GM18508 (cell line): ENCODE data around the gene TRABD2B.

ENCODE experiments used
- ATAC-seq: cut with Tn5 transposase; IDR thresholded peaks from one replicate; pipeline ENCODE4 v1.9.1; 2021; ENCODE audit warnings: moderate number of reproducible peaks; ENCODE audit not compliant: insufficient read depth, unreplicated experiment

Gene TRABD2B

GRCh38 chr1:47722101-47722500 lies 275.1 kb downstream of the TRABD2B start:
- ATAC-seq: no peak

- no peak for ATAC-seq
Observed at GRCh38 chr1:47720111-47720510, 277.1 kb downstream of the TRABD2B start.

DNA sequence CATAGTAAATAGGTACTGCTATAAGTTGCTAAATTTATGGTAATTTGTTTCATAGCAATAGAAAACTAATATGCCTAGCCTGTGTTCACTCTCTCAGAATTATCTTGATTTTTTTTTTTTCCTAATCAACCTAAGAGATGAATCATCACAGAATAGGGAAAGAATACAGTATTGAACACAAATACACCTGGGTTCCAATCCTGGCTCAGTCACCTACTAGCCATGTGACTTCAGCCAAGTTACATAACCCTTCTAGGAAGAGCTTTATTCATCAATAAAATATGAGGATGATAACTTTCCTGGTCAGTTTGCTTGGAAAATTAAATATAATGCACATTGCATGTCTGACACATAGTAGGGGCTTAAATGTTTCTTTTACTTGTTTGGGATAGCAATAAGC lies 279.8 kb downstream of the TRABD2B start:
- ATAC-seq: no peak

GRCh38 chr1:47713975-47714767 lies 283.0 kb downstream of the TRABD2B start:
- ATAC-seq: no peak

DNA sequence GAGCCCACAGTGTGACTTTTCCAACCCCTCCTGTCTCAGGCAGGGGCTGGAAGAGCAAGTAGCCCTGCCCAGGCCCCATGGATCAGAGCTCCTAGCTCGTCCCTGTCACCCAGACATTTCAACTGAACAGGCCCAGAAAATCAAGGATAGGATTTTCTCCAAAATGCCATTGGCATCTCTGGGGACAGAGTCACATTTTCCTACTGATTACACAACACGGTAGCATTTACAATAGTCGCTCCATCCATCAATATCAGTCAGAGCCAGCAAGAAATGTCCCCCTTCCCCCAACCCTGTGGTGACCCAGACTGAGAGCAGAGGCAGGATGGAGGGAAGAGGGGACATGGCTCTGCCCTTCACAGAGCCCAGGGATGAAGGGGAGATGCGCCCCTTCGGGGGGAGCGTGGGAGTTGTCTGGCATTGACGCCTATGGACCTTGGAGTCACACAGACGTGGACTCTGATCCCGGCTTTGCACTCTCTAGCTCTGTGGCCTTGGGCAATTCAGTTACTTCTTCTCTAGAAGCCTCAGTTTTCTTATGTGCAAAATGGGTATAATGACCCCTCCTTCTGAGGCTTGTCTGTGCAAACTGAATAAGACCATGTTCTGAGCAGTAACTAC lies 283.7 kb downstream of the TRABD2B start:
- no peak for ATAC-seq

DNA sequence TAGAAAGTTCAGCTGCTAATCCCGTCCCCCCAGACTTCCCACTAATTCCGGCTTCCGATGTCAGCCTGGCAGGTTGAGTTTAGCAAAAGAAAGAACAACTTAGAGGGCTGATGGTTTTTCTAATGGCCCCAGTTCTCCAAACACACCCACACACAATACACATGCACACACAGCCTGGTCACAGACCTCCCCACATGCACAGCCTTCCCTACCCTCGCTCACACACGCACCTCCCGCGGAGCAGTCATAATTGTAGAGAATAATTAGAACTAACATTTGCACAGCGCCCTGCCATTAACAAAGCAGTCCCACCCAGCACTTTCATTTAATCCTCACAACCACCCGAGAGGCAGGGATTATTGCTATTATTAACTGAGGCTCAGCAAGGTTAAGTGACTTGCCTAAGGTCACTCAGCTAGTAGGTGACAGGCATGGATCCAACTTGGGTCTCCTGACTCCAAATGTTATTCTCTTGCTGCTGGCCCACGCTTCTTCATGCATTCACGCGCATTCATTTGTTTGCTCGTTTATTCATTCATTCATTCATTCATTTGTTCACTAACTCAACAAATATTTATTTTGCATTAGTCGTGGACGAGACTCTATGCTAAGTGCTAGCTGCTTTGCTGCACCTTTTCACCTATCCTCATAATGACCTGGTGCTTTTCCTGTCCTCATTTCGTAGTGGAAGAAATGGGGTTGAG lies 284.4 kb downstream of the TRABD2B start:
- no peak for ATAC-seq

GRCh38 chr1:47711848-47712492 lies 285.2 kb downstream of the TRABD2B start:
- ATAC-seq: no peak

DNA sequence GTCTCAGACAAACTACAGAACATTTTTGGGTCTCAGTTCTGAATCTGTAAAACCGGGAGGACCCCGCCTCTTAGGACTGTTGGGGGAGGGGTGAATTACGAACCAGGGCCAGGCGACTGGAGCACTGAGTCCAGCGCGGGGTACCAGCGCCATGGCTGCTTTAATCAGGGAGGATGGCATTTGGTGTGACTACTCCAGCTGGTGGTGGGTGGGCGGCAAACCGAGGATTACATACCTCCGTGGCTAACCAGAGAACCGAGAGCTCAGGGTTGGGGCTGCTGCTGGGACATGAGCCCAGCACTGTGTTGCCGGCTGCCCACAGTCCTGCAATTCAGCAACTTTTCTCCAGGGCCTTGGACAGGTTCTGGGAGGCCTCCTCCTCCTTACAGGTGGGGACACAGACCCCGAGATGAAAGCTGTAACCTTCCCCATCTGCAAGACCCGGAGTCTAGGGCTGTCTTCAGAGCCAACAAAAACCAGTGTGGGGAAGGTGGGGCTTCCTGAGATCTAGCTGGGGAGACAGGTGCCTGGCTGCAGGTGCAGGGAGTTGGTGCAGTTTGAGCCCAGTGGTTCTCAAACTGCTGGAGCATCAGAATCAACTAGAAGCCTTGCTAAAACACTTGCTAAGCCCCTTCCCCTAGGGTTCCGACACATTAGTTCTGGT lies 285.9 kb downstream of the TRABD2B start:
- no peak for ATAC-seq
